Measurements from ENCODE around the gene ZNF385A. TPM values are rescaled to one million over a fixed set of nuclear protein-coding genes. Genes with fewer than 3 reads are reported as not detected.
A peak's percentile ranks its signal among the peaks of the same experiment; 100 is the strongest.

Gene ZNF385A
- total and polyA plus RNA-seq, 2 of the 13 experiments (the other 11 are each of a cell fraction or from before 2014, with no cell fraction given) = 0.44 to 0.67 TPM

DNA sequence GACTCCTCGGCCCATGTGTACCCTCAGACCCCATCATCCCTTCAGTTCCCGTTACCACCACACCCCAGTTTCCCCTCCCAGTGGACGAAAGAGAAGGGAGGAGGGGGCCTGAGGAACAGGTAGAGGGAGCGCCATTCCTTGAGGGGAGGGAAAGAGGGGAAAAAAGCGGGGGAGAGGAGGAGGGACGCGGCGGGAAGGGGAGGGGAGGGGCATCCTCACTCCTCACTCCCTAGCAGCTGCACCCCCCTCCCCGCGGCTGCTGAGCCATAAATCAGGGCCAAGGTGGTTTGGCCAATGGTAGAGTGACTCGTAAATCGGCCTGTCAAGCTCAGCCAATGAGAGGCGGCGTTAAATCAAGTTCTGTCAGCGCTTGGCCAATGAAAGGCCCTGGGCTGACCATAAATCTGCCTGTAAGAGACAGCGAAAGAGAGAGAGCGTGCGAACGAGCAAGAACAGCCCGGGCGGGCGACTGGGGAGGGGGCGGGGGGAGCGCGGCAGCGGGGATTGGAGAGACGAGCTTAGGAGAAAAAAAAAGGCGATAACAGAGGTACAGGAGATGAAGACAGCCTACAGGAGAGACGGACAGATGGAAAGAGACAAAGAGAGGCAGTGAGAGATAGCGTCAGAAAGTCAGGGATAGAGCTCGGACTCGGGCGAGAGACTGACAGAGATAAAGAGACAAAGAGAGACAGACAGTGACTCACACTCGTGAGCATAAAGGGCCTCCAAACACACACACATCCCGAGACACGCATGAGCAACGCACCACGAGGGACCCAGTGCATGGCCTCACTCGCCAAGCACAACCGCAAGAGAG, 25.4 kb downstream of the ZNF385A start (continued):
- TF ChIP-seq MEIS2 (CRISPR knock-in tag; IDR thresholded peaks at IDR 0.05) (peak; percentile 98), ZBTB38 (CRISPR knock-in tag; IDR thresholded peaks at IDR 0.05) (0 out of 2 replicates have a peak, but pooled peaks have one; percentile 13), ZSCAN25 (CRISPR knock-in tag; IDR thresholded peaks at IDR 0.05) (peak; percentile 67), POGZ (CRISPR knock-in tag; IDR thresholded peaks at IDR 0.05) (peak; percentile 68; the same call in 1 of the 2 replicates), JUN (CRISPR knock-in tag; IDR thresholded peaks at IDR 0.05) (0 out of 2 replicates have a peak, but pooled peaks have one; percentile 24), NFYC (CRISPR knock-in tag; IDR thresholded peaks at IDR 0.05) (peak; percentile 94), CBFB (CRISPR knock-in tag; IDR thresholded peaks at IDR 0.05) (0 out of 2 replicates have a peak, but pooled peaks have one; percentile 23), ZNF687 (CRISPR knock-in tag; IDR thresholded peaks at IDR 0.05) (peak; percentile 66), SAP130 (CRISPR knock-in tag; IDR thresholded peaks at IDR 0.05; ENCODE audit: low read depth) (peak; percentile 93), ARNTL (CRISPR knock-in tag; IDR thresholded peaks at IDR 0.05) (0 out of 2 replicates have a peak, but pooled peaks have one; percentile 51), BHLHE40 (IDR thresholded peaks at IDR 0.05; ENCODE audit: low read length) (peak; percentile 65), ZNF30 (CRISPR knock-in tag; IDR thresholded peaks at IDR 0.05) (no peak), KDM5B (CRISPR knock-in tag; IDR thresholded peaks at IDR 0.05; ENCODE audit: borderline replicate concordance) (no peak), PHF8 (CRISPR knock-in tag; IDR thresholded peaks at IDR 0.05) (peak; percentile 36; the same call in 1 of the 2 replicates), PAWR (CRISPR knock-in tag; IDR thresholded peaks at IDR 0.05; ENCODE audit: borderline replicate concordance) (no peak), ZNF556 (CRISPR knock-in tag; IDR thresholded peaks at IDR 0.05; ENCODE audit: borderline replicate concordance) (0 out of 2 replicates have a peak, but pooled peaks have one; percentile 39), ZNF512B (CRISPR knock-in tag; IDR thresholded peaks at IDR 0.05; ENCODE audit: borderline replicate concordance) (no peak), BORCS8-MEF2B (CRISPR knock-in tag; IDR thresholded peaks at IDR 0.05) (no peak), ZNF772 (CRISPR knock-in tag; IDR thresholded peaks at IDR 0.05) (no peak)
- TF ChIP-seq, protein P1, sequence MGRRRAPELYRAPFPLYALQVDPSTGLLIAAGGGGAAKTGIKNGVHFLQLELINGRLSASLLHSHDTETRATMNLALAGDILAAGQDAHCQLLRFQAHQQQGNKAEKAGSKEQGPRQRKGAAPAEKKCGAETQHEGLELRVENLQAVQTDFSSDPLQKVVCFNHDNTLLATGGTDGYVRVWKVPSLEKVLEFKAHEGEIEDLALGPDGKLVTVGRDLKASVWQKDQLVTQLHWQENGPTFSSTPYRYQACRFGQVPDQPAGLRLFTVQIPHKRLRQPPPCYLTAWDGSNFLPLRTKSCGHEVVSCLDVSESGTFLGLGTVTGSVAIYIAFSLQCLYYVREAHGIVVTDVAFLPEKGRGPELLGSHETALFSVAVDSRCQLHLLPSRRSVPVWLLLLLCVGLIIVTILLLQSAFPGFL (CRISPR knock-in tag; IDR thresholded peaks at IDR 0.05) = no peak
- TF ChIP-seq, protein P2, sequence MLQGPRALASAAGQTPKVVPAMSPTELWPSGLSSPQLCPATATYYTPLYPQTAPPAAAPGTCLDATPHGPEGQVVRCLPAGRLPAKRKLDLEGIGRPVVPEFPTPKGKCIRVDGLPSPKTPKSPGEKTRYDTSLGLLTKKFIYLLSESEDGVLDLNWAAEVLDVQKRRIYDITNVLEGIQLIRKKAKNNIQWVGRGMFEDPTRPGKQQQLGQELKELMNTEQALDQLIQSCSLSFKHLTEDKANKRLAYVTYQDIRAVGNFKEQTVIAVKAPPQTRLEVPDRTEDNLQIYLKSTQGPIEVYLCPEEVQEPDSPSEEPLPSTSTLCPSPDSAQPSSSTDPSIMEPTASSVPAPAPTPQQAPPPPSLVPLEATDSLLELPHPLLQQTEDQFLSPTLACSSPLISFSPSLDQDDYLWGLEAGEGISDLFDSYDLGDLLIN (CRISPR knock-in tag; IDR thresholded peaks at IDR 0.05; ENCODE audit: borderline replicate concordance) = no peak

Measured in HepG2 (cell line).